ENCODE measurements around the gene PPP1R12C. TPM values are rescaled to one million over a fixed set of nuclear protein-coding genes. Genes with fewer than 3 reads are reported as not detected.

PPP1R12C gene
- total RNA-seq, 1 experiment from 2014 or later: 92.3 TPM

GRCh38 chr19:55103190-55103589 lies 14.2 kb downstream of the PPP1R12C start (continued):
- no peak for TF ChIP-seq NFYB (CRISPR knock-in tag; conservative IDR thresholded peaks at IDR 0.05; ENCODE audit: low read depth)
- TF ChIP-seq ERG (CRISPR knock-in tag; IDR thresholded peaks at IDR 0.05): no peak
- TF ChIP-seq ZNF512 (CRISPR knock-in tag; IDR thresholded peaks at IDR 0.05; ENCODE audit: borderline replicate concordance): no peak

GRCh38 chr19:55101261-55101660 lies 16.2 kb downstream of the PPP1R12C start:
- H3K4me1 Mint-ChIP-seq: peaks cover 6% of the 10 kb centered on the region
- CTCF ChIA-PET: interaction anchor here (1.2 kb wide), 1 partner anchor 12 kb away, joined by 3 read pairs; no protein-coding TSS in a partner anchor

More at GRCh38 chr19:55101261-55101660, 16.2 kb downstream of the PPP1R12C start:
- TF ChIP-seq ZNF219 (CRISPR knock-in tag; IDR thresholded peaks at IDR 0.05; ENCODE audit: borderline replicate concordance) (no peak), ELF4 (CRISPR knock-in tag; IDR thresholded peaks at IDR 0.05; ENCODE audit: low read depth) (no peak), USF2 (CRISPR knock-in tag; IDR thresholded peaks at IDR 0.05) (0 out of 2 replicates have a peak, but pooled peaks have one; percentile 34), ARID4B (CRISPR knock-in tag; IDR thresholded peaks at IDR 0.05; ENCODE audit: borderline replicate concordance) (no peak)
- ATAC-seq: no peak
- POLR2A ChIA-PET: no interaction called here
- H3K36me3 Mint-ChIP-seq: peaks cover 17% of the 10 kb centered on the region
- no peak overlapping the region for H3K27ac Mint-ChIP-seq
- no peak for DNase-seq (ENCODE audit: low spot score)
- no peak overlapping the region for H3K4me3 Mint-ChIP-seq
- H3K9me3 Mint-ChIP-seq: peaks cover 7% of the 10 kb centered on the region; the same call in 1 of the 2 replicates
- no peaks in the 10 kb centered on the region; the same call in 1 of the 2 replicates for H3K27me3 Mint-ChIP-seq (ENCODE audit: low read depth)

Data from WTC11 (cell line).